Measurements from ENCODE around the gene PDE6C.

- TF ChIP-seq, protein P1, sequence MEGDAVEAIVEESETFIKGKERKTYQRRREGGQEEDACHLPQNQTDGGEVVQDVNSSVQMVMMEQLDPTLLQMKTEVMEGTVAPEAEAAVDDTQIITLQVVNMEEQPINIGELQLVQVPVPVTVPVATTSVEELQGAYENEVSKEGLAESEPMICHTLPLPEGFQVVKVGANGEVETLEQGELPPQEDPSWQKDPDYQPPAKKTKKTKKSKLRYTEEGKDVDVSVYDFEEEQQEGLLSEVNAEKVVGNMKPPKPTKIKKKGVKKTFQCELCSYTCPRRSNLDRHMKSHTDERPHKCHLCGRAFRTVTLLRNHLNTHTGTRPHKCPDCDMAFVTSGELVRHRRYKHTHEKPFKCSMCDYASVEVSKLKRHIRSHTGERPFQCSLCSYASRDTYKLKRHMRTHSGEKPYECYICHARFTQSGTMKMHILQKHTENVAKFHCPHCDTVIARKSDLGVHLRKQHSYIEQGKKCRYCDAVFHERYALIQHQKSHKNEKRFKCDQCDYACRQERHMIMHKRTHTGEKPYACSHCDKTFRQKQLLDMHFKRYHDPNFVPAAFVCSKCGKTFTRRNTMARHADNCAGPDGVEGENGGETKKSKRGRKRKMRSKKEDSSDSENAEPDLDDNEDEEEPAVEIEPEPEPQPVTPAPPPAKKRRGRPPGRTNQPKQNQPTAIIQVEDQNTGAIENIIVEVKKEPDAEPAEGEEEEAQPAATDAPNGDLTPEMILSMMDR (IDR thresholded peaks at IDR 0.05), result no peak
- TF ChIP-seq POLR2A (IDR thresholded peaks at IDR 0.05), result no peak
These were observed at the start of gene PDE6C for GRCh38 chr10:93612311-93612710.
